ENCODE data around the gene KCNMA1.
"Not testable (repeated sequence)": the region's sequence is repeated elsewhere in the genome, so short reads cannot be mapped to it uniquely, and the experiment has no call there.

DNA sequence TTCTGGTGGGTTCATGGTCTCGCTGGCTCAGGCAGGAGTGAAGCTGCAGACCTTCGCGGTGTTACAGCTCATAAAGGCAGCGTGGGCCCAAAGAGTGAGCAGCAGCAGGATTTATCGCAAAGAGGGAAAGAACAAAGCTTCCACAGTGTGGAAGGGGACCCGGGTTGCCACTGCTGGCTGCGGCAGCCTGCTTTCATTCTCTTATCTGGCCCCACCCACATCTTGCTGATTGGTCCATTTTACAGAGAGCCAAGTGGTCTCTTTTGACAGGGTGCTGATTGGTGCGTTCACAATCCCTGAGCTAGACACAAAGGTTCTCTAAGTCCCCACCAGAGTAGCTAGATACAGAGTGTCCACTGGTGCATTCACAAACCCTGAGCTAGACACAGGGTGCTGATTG lies 47.9 kb downstream of the KCNMA1 start:
- TF ChIP-seq, protein P1, sequence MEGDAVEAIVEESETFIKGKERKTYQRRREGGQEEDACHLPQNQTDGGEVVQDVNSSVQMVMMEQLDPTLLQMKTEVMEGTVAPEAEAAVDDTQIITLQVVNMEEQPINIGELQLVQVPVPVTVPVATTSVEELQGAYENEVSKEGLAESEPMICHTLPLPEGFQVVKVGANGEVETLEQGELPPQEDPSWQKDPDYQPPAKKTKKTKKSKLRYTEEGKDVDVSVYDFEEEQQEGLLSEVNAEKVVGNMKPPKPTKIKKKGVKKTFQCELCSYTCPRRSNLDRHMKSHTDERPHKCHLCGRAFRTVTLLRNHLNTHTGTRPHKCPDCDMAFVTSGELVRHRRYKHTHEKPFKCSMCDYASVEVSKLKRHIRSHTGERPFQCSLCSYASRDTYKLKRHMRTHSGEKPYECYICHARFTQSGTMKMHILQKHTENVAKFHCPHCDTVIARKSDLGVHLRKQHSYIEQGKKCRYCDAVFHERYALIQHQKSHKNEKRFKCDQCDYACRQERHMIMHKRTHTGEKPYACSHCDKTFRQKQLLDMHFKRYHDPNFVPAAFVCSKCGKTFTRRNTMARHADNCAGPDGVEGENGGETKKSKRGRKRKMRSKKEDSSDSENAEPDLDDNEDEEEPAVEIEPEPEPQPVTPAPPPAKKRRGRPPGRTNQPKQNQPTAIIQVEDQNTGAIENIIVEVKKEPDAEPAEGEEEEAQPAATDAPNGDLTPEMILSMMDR (conservative IDR thresholded peaks at IDR 0.05; ENCODE audit: low read depth, low read length), result not testable (repeated sequence)
- TF ChIP-seq EZH2 (IDR thresholded peaks at IDR 0.05; ENCODE audit: low read length, unreplicated experiment); EZH2phosphoT487 (IDR thresholded peaks at IDR 0.05; ENCODE audit: borderline replicate concordance, low read length): not testable (repeated sequence)

All from PC-3 (cell line).